HG03280 (cell line): ENCODE data around the gene ALS2CL.
"Not testable (repeated sequence)": the region's sequence is repeated elsewhere in the genome, so short reads cannot be mapped to it uniquely, and the experiment has no call there.

Source experiments
- ATAC-seq: cut with Tn5 transposase; IDR thresholded peaks from one replicate; pipeline ENCODE4 v1.9.1; 2021; ENCODE audit warnings: mild to moderate bottlenecking, moderate library complexity; ENCODE audit not compliant: unreplicated experiment

Gene ALS2CL

DNA sequence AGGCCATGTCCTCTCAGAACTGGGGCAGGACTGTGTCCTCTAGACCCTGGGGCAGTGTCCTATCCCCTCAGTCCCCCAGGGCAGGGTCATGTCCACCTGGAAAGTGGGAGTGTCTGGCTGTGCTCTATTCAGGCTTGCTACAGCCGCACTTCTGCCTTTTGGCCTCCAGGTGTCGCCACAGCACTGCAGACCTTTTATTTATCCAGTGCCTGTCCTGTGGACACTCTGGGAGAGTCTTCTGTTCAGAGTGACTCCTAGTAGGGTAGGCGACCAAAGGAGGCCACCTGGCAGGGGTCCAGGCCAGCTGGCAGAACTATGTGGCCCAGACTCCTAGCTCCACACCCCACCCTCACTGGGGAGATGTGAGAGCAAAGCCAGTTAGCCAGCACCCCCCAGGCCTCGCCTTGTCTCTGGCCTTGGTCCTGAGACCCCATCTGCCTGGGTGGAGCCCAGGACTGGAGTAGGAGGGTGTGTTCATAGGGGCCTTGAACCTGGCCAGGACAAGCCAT is 11.6 kb upstream of the ALS2CL start:
- ATAC-seq, result no peak

DNA sequence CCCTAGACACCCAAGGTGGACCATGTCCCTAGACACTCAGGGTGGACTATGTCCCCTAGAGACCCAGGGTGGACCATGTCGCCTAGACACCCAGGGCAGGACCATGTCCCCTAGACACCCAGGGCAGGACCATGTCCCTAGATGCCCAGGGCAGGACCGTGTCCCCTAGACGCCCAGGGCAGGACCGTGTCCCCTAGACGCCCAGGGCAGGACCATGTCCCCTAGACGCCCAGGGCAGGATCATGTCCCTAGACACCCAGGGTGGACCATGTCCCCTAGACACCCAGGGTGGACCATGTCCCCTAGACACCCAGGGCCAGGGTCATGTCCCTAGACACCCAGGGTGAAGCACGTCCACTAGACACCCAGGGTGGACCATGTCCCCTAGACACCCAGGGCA is 10.9 kb upstream of the ALS2CL start:
- not testable (repeated sequence) for ATAC-seq

DNA sequence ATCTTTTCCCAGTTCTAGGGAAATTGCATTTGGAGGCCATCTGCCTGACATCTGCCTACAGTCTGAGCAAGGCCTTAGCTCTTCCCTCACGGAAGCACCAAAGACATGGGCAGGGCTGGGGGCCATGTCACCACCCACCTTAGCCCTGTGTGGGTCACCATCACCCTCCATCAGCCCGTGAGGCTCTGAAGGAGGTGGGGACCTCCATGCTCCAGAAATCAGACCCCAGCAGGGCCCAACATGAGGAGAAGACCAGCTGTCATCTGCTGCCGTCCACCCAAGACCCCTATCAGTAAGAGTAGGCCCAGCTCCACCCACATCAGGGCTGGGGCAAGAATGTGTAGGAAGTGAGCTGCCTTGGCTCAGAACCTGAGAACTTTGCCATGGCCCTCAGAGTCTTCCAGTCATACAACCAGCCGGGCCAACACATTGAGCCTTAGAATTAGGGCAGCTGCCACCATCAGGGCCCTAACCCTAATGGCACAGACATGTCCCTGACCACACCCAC is 9.6 kb upstream of the ALS2CL start:
- ATAC-seq, result no peak

DNA sequence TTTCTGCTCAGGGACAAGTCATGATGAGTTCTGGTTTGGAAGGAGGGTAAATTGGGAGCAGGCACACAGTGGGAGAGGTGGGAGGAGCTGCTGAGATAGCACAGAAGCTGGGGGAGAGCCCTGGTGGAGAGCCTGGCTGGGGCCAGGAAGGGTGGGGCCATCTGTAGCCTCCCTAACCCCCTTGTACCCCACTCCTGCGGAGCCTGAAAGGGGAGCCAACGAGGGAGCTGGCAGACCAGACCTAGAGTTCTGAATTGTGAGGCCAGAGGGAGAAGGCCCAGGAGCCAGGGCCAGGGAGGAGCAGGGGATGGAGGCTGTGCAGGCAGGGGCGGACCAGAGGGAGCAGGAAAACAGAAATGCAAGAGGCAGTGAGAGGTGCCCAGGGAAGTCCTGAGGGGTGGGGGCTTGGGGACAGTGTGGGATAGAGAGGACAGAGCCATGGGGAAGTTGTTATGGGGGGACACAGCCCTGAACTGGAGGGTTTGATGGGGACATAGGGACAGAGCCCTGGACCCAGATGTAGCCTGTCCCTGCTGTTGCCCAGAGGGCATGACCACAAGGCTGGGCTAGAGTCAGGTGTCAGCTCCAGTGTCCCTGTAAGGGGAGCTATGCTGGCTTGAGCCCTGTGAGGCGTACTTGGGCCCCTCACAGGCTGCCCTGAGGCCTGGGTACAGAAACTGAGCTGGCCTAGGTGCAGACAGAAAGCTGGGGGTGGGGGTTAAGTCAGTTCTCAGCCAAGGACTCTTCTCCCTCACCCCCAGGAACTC is 8.9 kb upstream of the ALS2CL start:
- no peak for ATAC-seq

DNA sequence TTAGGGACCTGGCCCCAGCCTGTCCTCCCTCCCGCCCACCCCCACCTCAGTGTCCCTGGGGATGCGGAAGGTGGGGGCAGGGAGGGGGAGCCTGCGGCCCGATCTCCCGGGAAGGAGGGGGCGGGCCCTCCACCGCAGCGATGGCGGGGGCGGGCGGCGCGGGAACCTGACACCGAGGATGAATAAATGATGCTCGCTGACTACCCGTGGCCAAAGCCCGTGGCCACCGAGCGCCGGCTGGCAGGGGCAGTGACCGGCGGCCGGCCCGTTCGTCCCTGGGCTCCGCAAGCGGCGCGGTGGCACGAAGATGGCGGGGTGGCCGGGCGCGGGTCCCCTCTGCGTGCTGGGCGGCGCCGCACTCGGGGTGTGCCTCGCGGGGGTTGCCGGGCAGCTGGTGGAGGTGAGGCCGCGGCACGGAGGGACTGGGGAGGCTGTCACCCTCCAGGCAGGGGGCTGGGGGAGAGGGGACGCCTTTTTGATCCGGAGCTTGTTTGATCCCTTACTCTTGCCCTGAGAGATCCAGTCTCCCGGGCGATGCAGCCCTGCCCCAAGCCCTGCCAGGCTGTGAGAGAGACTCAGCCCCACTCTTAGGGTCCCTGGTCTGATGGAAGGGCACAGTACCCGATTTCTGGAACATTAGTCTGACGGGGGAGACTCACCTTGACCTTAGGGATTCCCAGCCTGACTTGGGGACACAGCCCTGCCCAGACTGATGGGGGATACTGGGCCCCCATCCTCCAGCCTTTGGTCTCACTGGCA is 7.9 kb upstream of the ALS2CL start, which contains the start of gene TMIE:
Gene TMIE, plus strand, starts transcription at position 212 of the 759 bp plus-strand sequence. Its CDS starts 96 bp downstream, at position 308.
- ATAC-seq, result no peak

DNA sequence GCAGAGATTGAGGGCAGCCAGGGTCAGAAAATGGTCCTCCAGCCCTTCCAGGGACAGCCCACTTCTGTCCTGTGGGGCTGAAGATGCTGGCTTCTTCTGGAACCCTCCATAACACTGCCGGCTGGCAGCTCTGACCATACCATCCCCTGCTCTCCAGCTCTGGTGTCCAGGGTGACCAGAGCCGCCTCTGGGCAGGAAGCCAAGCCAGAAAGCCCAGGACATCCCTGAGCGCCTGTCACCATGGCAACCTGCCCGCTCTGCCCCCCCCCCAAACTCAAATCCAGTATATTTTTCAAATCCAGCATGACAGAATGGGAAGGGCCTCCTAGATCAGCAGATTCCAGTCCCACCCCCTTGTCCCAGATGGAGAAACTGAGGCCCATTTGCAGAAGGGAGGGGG is 7.3 kb upstream of the ALS2CL start:
- no peak for ATAC-seq

DNA sequence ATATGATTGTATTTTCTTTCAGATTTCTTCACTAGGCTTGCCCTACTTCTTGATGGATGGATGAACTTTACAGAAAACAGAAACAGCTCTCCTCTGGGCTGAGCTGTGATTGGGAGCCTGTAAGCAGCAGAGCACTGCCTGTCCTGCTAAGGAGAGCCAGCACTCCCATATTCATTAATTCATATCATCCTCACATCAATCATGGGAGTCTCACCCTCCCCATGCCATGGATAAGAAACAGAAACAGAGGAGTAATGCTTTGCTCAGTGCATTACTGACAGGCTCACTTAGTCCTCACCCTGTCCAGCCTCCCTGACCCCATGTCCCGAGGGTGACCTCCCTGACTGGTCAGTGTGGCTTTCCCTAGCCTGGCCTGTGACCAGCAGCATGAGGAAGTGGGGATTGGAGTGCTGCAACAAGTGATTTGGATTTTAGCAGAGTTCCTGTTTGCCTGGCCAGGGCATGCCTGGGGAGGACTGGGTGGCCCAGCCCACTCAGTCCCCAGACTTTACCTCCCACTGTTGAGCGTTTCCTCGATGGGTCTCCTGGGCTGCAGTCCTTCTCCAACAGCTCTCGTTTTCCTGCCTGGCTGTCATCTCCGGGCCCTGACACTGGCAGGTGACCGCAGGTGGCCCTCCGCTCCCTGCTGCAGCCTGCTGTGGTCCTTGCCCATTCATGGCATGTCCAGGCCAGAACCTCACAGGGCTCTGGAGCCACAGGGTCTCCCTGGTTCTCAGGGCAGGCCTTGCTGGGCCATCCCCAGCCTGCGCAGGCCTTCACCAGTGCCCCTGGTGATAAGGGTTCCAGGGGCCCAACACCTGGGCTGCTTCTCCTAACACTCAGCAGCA is 6.4 kb upstream of the ALS2CL start:
- no peak for ATAC-seq

DNA sequence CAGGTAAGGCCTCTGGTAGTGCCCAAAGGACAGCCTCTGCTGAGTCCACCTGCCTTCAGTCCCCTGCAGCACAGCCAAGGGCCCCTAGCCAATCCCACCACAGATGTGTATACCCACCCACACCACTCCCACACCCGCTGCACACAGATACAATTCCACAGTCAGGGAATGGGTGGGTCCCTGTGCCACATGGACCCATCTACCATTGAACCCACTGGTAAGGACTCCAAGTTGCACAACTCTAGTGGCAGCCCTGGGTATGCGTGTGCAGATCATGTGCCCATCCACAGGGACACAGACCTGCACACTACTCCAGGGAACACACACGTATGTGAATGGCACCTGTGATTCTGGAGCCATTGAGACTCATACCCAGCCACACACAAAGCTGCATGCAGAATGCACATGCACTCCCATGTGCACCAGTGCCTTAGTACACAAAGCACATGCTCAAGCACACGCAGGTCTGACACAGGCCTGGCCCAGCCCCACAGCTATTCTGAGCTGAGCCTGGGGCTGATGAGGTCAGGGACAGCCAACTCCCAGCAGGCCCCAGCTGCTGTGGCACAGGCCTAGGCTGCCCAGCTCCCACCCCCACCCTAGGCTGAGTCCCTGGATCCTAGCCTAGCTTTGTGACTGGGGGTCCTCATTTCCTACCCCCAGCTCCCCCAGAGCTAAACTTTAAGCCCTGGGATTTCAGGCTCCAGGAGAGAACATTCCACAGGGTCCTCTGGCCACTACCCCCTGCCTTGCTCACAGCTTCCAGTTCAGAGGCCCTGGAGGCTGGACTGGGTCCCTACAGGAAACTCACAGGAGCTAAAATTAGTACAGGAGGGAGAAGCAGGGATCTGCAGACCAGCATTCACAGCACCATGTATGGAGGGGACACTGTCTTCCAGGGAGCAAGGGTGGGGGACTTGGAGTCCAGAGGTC is 2.7 kb upstream of the ALS2CL start:
- ATAC-seq, result no peak

DNA sequence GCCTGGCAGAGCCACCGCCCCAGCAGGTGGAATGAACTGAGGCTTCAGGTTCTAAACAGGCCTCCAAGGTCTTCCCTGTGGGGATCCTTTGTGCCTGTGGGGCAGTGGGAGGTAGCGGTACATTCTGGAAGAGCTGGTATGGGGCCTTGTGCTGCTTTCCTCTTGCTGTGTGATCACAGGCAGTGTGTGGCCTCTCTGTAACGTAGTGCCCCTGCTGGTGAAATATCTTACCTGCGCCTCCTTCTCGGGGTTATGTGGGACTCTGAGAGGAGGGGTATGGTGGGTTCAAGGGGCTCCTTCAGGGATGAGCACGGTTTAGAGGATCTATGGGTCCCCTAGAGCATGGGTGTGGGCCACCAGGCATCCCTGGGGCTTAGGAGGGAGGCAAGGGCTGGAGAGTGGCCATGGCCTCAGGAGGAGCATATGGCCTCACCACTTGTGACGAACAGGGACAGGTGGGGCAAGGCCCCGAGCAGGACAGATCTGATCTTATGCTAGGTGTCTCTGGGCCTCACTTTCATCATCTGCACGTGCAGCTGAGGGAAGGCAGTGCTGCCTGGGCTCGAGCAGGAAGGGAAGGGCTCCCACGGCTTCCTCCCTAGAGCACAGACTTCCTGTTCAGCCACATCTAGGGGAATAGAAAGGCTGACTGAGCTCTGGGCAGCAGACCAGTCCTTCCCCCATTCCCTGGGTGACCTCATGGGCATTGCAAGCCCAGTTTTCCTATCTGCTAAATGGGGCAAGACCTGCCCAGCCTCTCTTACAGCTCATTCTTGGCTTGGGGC is 1.9 kb upstream of the ALS2CL start:
- ATAC-seq, result no peak

DNA sequence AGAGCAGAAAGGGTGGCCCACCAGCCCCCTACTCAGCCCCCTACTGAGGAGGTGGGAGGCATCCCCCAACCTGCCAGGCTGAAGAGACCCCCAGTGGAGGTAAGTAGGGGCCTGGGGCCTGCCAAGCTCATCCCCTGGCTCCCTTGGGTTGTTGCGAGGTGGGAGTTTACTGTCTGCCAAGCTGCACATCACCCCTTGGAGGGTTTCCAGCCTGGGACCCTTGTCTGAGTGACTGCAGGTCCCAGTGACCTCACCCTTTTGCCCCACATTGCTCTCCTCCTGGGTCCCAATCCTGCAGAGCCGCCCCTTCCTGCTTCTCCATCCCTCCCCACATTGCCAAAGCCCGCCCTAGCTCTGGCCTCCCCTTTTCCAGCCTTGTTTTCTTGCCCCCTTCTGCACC is 1.0 kb upstream of the ALS2CL start:
- no peak for ATAC-seq

DNA sequence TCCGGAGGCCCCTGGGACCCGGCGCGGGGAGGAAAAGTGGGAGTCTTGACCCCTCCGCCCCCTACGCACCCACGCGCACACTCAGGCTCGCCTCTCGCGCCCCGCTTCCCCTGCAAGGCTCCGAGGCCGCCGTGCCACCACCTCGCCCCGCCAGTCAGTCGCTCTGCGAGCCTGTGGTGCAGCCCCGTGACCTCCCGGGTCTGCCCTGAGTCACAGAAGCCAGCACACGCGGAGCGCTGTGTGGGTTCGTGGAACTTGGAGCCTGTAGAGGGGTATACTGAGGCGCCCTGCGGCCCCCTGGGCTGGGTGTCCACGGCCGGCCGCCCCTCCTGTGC is 380 bp upstream of the ALS2CL start:
- ATAC-seq, result no peak

DNA sequence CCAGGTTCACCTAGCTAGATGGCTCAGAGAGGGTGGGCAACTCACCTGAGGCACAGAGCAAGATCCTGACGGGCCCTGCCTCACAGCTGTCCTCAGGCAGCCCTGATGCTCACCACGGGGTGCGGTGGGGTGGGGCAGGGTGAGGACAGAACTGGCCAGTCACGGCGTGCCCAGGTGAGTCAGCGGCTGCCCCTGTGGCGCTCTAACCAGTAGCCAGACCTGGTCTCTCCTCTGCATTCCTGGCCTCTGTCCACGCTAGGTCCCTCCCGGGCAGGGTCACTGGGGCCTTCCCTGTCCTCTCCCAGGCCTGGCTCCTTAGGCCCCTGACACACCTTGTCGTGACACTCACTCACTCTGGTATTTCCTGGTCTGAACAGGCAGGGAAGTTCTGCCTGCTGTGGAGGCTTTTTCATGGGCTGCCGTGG is 901 bp downstream of the ALS2CL start:
- ATAC-seq, result no peak

DNA sequence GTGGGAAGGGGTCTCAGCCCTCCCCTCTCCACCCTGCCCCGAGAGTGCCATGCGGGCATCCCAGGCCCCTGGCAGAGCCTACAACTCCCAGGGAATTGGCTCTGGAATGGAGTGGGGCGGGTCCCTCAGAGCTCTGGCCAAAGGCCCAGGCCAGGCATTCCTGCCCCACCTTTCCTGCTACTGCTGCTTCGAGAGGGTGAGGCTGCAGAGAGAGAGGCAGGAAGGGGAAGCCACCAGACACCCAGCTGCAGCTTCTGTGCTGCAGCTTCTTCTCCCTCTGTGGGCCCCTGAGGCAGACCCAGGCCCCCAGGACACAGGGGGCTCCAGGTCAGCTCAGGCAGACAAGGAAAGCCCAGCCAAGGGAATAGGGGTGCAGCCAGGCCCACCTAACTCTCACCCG is 2.7 kb downstream of the ALS2CL start:
- no peak for ATAC-seq

DNA sequence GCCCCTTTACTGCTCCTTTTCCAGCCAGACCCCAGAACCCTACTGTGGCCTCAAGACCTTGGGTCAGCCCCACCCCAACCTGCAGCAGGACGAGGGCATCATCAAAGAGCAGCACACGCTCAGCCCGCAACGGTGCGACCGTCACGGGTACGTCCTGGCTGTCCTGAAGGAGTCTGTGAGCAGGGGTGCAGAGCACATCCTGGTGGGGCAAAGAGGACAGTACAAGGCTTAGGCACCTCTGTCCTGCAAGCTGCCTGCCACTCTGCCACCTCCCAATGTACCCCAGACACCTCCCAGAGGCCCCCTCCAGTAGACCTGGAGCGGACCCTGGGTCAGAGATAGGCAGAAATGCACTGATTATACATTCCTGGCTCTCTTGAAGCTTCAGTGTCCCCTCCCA is 8.0 kb downstream of the ALS2CL start:
- ATAC-seq, result no peak

DNA sequence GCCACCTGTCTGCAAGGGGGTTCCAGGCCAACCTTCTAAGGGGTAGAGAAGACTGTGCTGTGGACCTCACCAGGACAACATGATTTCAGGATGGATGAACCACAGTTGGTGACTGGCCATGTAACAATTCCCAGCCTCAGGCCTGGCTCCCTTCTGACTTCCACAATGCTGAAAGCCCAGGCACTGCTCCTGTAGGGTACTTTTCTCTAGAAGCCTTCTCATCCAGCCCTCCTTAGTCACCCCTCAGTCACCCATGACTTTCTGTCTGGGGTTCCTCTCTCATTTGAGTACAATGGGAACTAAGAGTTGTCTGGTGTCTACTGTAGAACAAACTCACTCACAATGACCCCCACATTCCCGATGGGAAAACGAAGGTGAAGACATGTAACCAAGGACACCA is 8.6 kb downstream of the ALS2CL start:
- ATAC-seq, result no peak

DNA sequence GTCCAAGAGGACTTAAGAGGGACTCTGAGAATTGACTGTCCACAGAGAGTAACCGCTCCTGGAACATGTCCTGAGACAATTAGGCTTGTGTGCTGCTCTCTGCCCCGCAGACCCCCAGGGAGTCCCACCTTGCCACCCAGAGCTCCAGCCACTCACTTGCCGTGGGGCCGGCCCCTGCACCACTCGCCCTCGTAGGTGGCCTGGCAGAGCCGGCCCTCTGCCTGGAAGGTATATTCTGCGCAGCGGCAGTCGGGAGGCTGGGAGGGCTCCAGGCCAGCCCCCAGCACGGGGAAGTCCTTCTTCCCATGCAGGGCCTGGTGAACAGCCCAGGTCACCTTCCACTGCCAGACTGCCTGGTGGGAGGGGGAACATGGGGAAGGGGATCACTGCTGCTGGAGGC is 10.5 kb downstream of the ALS2CL start:
- no peak for ATAC-seq

DNA sequence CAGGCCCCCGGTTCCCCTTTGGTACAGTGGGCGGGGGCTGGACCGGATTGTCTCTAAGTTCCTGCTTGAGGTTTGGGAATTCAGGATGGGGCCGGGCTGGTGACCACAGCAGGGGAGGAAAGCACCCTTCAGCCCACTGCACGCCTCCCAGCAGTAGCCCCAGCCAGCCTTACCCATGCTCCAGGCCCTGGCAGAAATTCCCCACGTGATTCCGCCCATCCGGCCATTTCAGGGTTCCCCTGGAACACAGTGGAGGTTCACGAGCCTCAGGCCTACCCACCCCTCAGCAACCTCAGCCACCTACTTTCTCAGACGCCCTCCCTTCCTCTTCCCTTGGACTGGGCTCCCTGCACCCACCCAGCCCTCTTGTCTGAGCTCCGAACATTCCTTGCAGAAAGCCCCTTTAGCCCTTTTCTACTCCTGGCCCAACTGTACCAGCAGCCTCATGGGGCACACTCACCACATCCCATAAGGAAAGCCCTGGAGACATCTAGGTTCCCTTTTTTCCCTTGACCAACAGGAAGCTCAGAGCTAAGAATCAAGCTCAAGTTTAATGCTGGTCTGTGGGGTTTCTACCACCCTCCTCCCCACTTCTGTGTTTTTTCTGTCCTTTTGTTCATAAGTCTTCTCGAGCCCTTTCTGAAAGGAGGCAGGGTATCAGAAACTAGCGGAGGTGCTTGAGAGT is 11.5 kb downstream of the ALS2CL start:
- no peak for ATAC-seq

DNA sequence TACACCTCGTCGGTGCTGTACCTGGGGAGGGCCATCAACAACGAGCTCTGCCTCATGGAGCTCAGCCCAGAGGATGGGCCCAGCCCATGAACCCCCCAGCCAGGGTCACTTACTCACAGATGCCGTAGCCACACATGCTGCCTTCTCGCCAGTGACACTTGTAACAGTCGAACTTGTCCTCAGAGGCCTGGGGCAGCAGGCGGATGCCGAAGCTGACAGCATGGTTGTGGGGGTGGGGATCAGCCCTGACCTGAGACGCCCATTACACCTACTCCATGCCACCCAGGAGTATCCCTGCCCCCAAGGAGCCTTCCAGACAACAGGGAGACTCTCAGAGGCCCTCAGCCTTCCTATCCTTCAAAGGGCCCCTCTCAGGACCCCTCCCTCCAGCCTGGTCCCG is 12.1 kb downstream of the ALS2CL start:
- ATAC-seq, result no peak
